Tibial nerve (tissue), 4 donors: Measurements from ENCODE around the gene CDC25C. TPM values are rescaled to one million over a fixed set of nuclear protein-coding genes. Genes with fewer than 3 reads are reported as not detected.

Source experiments
- DNase-seq, 2 donors: peaks; one replicate each; pipeline ENCODE4 v3.0.0-alpha.2; 2019; ENCODE audit warnings: low spot score in 2 of 2
- H3K27ac ChIP-seq, 4 donors: fragments of 200-600 bp; sonication (generic) in 3 of 4; one replicate each; pipeline ENCODE4 v1.5.1; 2017 to 2019; ENCODE audit warnings: mild to moderate bottlenecking in 1 of 4
- H3K27me3 ChIP-seq, 2 donors: fragments of 200-600 bp; sonication (generic) in 1 of 2; one replicate each; pipeline versions ENCODE4 v1.5.1 to v1.6.0; 2017 to 2019
- H3K36me3 ChIP-seq, 3 donors: fragments of 200-600 bp; sonication (generic); one replicate each; pipeline ENCODE4 v1.5.1; 2018 to 2019
- H3K4me1 ChIP-seq, 4 donors: fragments of 200-600 bp; sonication (generic) in 3 of 4; one replicate each; pipeline ENCODE4 v1.5.1; 2017 to 2019
- H3K4me3 ChIP-seq, 4 donors: fragments of 200-600 bp; sonication (generic) in 3 of 4; one replicate each; pipeline ENCODE4 v1.5.1; 2017 to 2019; ENCODE audit warnings: mild to moderate bottlenecking in 1 of 4, moderate library complexity in 1 of 4
- H3K9me3 ChIP-seq, 4 donors: fragments of 200-600 bp; sonication (generic) in 3 of 4; one replicate each; pipeline ENCODE4 v1.5.1; 2017 to 2019
- EP300 ChIP-seq, 2 donors: sonication (generic); formaldehyde crosslinking; IDR thresholded peaks; one replicate each; pipeline ENCODE4 v1.6.1; 2017; ENCODE audit warnings: antibody characterized with exemption in 2 of 2, mild to moderate bottlenecking in 1 of 2
- POLR2A ChIP-seq, 2 donors: fragments of 450-650 bp; IDR thresholded peaks; one replicate each; pipeline ENCODE4 v1.6.1; 2017; ENCODE audit warnings: antibody characterized with exemption in 2 of 2, mild to moderate bottlenecking in 2 of 2, moderate library complexity in 2 of 2
- WGBS, 2 donors: methylation state at CpG; one replicate each; pipeline ENCODE4 v1.1.5; 2018; 5-methylcytosine and 5-hydroxymethylcytosine counted together
- total RNA-seq, 4 donors: library from RNA; depleted of rRNA; stranded (reverse); fragments of >200 nt; gene quantifications; one replicate each; pipeline ENCODE4 v1.1.0, GENCODE V29; 2016
- TF ChIP-seq, protein P1 (sequence below), 5 experiments: fragments of 200-600 bp in 3 of 5; fragments of 450-650 bp in 2 of 5; sonication (generic) in 3 of 5; IDR thresholded peaks; one replicate each; pipeline ENCODE4 v1.5.1; 2016 to 2019; ENCODE audit warnings: antibody characterized with exemption in 5 of 5, mild to moderate bottlenecking in 3 of 5, moderate library complexity in 2 of 5

The CDC25C gene
- total RNA-seq, 4 donors from 2014 or later, result 0.60 TPM; not detected in 3

DNA sequence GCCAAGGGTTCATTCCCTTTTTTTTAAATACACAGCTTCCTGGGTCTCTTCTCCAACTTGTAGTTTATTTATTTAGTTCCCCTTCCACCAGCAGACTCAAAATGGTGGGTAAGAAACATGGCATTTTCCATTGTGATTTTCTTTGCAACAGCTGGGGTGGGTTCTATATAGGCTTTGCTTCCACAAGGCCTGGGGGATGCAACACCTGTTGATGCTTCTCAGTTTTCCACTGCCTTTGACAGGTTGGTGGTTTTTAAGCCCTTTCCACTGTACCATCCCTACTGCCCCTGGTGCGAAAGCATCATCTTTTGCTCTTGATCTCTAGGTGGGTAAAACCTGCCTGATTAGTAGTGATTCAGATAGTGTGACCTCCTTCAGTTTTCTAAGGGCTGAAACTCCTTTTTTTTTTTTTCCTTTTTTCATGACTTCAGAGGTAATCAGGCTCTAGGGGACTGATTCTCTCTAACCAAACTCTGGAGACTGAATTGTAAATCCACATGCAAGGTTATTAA, 29.4 kb upstream of the CDC25C start:
- 97 to 100% methylated on average over 1 of the region's 1 CpG for WGBS, 2 donors
- Histone ChIP-seq H3K4me3 (no peak overlapping the region), H3K4me1 (peaks cover 0 to 39% (median 9%) of the 10 kb centered on the region in 4 donors), H3K27ac (no peak overlapping the region), H3K27me3 (no peaks in the 10 kb centered on the region), H3K36me3 (no peaks in the 10 kb centered on the region), H3K9me3 (no peaks in the 10 kb centered on the region)
- DNase-seq, result no peak
- TF ChIP-seq POLR2A (IDR thresholded peaks at IDR 0.05) (no peak), EP300 (IDR thresholded peaks at IDR 0.05) (no peak)
- TF ChIP-seq, protein P1, sequence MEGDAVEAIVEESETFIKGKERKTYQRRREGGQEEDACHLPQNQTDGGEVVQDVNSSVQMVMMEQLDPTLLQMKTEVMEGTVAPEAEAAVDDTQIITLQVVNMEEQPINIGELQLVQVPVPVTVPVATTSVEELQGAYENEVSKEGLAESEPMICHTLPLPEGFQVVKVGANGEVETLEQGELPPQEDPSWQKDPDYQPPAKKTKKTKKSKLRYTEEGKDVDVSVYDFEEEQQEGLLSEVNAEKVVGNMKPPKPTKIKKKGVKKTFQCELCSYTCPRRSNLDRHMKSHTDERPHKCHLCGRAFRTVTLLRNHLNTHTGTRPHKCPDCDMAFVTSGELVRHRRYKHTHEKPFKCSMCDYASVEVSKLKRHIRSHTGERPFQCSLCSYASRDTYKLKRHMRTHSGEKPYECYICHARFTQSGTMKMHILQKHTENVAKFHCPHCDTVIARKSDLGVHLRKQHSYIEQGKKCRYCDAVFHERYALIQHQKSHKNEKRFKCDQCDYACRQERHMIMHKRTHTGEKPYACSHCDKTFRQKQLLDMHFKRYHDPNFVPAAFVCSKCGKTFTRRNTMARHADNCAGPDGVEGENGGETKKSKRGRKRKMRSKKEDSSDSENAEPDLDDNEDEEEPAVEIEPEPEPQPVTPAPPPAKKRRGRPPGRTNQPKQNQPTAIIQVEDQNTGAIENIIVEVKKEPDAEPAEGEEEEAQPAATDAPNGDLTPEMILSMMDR (IDR thresholded peaks at IDR 0.05), result no peak

DNA sequence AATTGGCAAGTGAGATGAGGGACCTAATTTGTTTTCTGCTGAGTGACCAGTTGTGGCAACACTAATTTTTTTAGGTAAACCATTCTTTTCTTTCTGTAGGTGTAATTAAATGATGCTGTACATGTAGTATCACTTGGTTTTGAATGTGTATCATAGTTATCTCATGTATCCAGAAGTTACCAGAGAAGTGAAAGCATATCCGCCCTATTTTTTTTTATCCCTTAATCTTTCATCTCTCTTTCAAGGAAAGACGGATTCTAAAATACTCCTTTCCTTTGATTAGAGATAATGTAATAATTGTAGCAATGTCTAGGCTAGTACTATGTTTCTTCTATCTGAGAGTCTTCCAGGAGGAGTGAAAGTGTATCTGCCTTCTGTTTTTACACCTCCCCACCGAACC, 28.0 kb upstream of the CDC25C start:
- no peak overlapping the region for H3K27ac ChIP-seq
- no peaks in the 10 kb centered on the region for H3K9me3 ChIP-seq
- 84 to 89% methylated on average over 3 of the region's 3 CpGs for WGBS, 2 donors
- TF ChIP-seq EP300 (IDR thresholded peaks at IDR 0.05), result no peak
- no peak for TF ChIP-seq POLR2A (IDR thresholded peaks at IDR 0.05)
- TF ChIP-seq, protein P1 (IDR thresholded peaks at IDR 0.05), result no peak
- no peaks in the 10 kb centered on the region for H3K36me3 ChIP-seq
- no peak for DNase-seq
- H3K4me1 ChIP-seq, result peaks cover 0 to 43% (median 21%) of the 10 kb centered on the region in 4 donors
- no peak overlapping the region for H3K4me3 ChIP-seq
- no peaks in the 10 kb centered on the region for H3K27me3 ChIP-seq

DNA sequence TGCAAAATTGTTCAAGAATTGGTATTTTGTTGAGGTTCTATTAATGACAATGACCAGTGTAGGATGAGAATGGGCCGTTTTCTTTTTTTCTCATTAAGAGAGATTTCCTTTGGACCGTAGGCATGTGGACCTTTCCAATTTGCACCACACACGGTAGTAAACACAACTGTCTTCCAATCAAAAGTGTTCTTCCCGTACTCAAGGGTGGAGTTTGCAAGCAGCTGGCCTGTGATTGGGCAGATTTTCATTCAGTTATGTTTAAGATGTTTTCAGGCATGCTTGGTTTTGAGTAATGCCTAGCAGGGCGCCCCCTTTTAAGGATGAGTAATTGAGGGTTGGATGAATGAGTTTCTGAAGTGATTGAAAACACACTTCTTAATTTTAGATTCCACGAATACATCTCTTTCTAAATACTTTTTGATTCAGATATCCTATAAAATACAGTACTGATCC, 23.3 kb upstream of the CDC25C start:
- no peaks in the 10 kb centered on the region for H3K36me3 ChIP-seq
- peak overlapping the region in 2 of 4 donors; percentile 96 to 99 for H3K27ac ChIP-seq
- DNase-seq, result no peak
- H3K4me3 ChIP-seq, result peak overlapping the region in 1 of 4 donors; percentile 96
- H3K27me3 ChIP-seq, result no peaks in the 10 kb centered on the region
- H3K4me1 ChIP-seq, result peaks cover 0 to 42% (median 26%) of the 10 kb centered on the region in 4 donors
- H3K9me3 ChIP-seq, result peaks cover 0 to 10% (median 0%) of the 10 kb centered on the region in 4 donors
- no peak for TF ChIP-seq EP300 (IDR thresholded peaks at IDR 0.05)
- TF ChIP-seq, protein P1 (IDR thresholded peaks at IDR 0.05), result no peak
- TF ChIP-seq POLR2A (IDR thresholded peaks at IDR 0.05), result no peak
- 16 to 17% methylated on average over 6 of the region's 6 CpGs for WGBS, 2 donors

DNA sequence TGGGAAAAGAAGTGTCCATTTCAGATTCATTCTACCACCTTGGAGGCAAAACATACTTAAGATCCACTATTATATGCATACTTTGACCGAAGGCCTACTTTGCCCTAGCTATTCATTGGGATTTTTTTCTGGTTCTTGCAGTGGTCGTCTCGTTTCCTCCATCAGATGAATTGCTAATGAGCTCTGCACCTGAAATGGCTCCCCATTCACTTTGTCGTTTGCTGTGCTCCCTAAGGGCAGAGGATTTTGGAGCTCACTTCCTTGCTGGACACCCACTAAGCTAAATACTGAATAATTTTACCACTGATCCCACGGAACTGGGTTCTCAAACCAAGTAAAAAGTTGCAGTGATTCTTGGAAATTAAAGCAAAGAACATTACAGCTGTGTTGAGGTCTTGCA, 22.8 kb upstream of the CDC25C start:
- H3K27ac ChIP-seq, result peak overlapping the region in 3 of 4 donors; percentile 96 to 99 (median 98)
- DNase-seq, result no peak
- TF ChIP-seq EP300 (IDR thresholded peaks at IDR 0.05) (no peak), POLR2A (IDR thresholded peaks at IDR 0.05) (no peak)
- TF ChIP-seq, protein P1 (IDR thresholded peaks at IDR 0.05), result no peak
- peaks cover 0 to 48% (median 27%) of the 10 kb centered on the region in 4 donors for H3K4me1 ChIP-seq
- peak overlapping the region in 3 of 4 donors; percentile 92 to 96 (median 94) for H3K4me3 ChIP-seq
- H3K9me3 ChIP-seq, result peaks cover 0 to 10% (median 0%) of the 10 kb centered on the region in 4 donors
- 7 to 9% methylated on average over 5 of the region's 5 CpGs for WGBS, 2 donors
- no peaks in the 10 kb centered on the region for H3K27me3 ChIP-seq
- H3K36me3 ChIP-seq, result peaks cover 0 to 3% (median 0%) of the 10 kb centered on the region in 3 donors

DNA sequence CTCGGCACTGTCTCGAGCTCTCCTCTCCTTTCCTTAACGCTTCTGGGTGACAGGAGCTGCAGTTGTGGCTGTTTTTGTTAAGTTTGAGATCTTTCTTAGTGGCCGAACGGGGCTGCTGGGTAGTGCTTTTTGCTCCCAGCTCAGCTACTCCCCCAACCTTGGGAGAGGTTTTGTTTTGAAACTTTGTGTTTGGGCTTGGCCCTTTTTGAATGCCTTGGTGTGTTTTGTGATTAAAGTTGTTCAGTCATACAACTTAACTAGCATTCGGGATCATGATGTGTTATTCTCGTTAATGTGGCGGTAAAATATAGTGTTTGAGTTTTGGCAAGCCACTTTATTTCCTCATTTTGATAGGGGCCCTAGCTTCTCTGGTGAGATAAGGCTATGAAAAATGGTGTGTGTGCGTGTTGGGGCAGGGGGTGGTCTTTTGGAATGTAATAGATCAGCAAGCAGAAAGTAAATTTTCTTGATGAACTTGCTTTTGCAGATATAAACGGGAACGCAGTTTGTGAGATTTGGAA, 22.0 kb upstream of the CDC25C start:
- peak overlapping the region; percentile 86 to 96 (median 93) for H3K4me3 ChIP-seq
- peaks cover 0 to 10% (median 0%) of the 10 kb centered on the region in 4 donors for H3K9me3 ChIP-seq
- TF ChIP-seq EP300 (IDR thresholded peaks at IDR 0.05), result peak in 1 of 2 donors; percentile 50
- TF ChIP-seq, protein P1 (IDR thresholded peaks at IDR 0.05), result no peak
- no peaks in the 10 kb centered on the region for H3K27me3 ChIP-seq
- H3K4me1 ChIP-seq, result peaks cover 0 to 56% (median 27%) of the 10 kb centered on the region in 4 donors
- H3K36me3 ChIP-seq, result peaks cover 0 to 11% (median 0%) of the 10 kb centered on the region in 3 donors
- DNase-seq, result no peak
- 1% methylated on average over 11 of the region's 11 CpGs for WGBS, 2 donors
- peak overlapping the region; percentile 95 to 99 (median 97) for H3K27ac ChIP-seq
